Esophagus squamous epithelium (tissue), 5 donors: ENCODE data around the gene GAREM2. TPM values are rescaled to one million over a fixed set of nuclear protein-coding genes. Genes with fewer than 3 reads are reported as not detected.
"Not testable (repeated sequence)": the region's sequence is repeated elsewhere in the genome, so short reads cannot be mapped to it uniquely, and the experiment has no call there.

Experiments
- DNase-seq: peaks from one replicate; lab custom pipeline; 2025; lab: John Stamatoyannopoulos, UW
- H3K27ac ChIP-seq, 4 donors: fragments of 200-600 bp; sonication (generic); one replicate each; pipeline ENCODE4 v1.5.1; 2016 to 2019; ENCODE audit warnings: mild to moderate bottlenecking in 1 of 4
- H3K27me3 ChIP-seq, 4 donors: fragments of 200-600 bp; sonication (generic); 1 replicate in 3 of 4; 2 replicates in 1 of 4; pipeline versions ENCODE4 v1.5.1 to v1.6.0; 2017 to 2021; ENCODE audit warnings: antibody characterized with exemption in 1 of 4
- H3K36me3 ChIP-seq, 3 donors: fragments of 200-600 bp; sonication (generic); one replicate each; pipeline ENCODE4 v1.5.1; 2016 to 2019
- H3K4me1 ChIP-seq, 3 donors: fragments of 200-600 bp; sonication (generic); one replicate each; pipeline ENCODE4 v1.5.1; 2017 to 2019
- H3K4me3 ChIP-seq, 4 donors: fragments of 200-600 bp; sonication (generic); 1 replicate in 3 of 4; 2 replicates in 1 of 4; pipeline ENCODE4 v1.5.1; 2016 to 2019; ENCODE audit warnings: mild to moderate bottlenecking in 2 of 4, moderate library complexity in 1 of 4
- H3K9me3 ChIP-seq, 3 donors: fragments of 200-600 bp; sonication (generic); one replicate each; pipeline ENCODE4 v1.5.1; 2016 to 2019
- CTCF ChIP-seq, 6 experiments: fragments of 450-650 bp in 4 of 6; fragments of 200-600 bp in 2 of 6; sonication (generic) in 2 of 6; IDR thresholded peaks; one replicate each; pipeline ENCODE4 v1.5.1; 2016 to 2019; ENCODE audit warnings: antibody characterized with exemption in 6 of 6, mild to moderate bottlenecking in 4 of 6, moderate library complexity in 4 of 6
- POLR2A ChIP-seq, 4 donors: fragments of 450-650 bp; IDR thresholded peaks; one replicate each; pipeline ENCODE4 v1.6.1; 2017; ENCODE audit warnings: antibody characterized with exemption in 4 of 4, mild to moderate bottlenecking in 4 of 4, moderate library complexity in 3 of 4
- WGBS, 2 donors: methylation state at CpG; one replicate each; pipeline ENCODE4 v1.1.5; 2018; 5-methylcytosine and 5-hydroxymethylcytosine counted together
- intact Hi-C: fragments of 100-400 bp; cut with DNase I; formaldehyde crosslinking; loops from one replicate; pipeline ENCODE4 v1.15.0; 2022
- total RNA-seq, 4 donors: library from RNA; depleted of rRNA; stranded (reverse); fragments of >200 nt; gene quantifications; one replicate each; pipeline ENCODE4 v1.1.0, GENCODE V29; 2016
- donor health status: DM: yes; HTN: yes; CAD: no.

The GAREM2 gene
- total RNA-seq, 4 donors from 2014 or later: 0.19 to 1.5 (median 0.89) TPM

GRCh38 chr2:26164641-26165211 is 8.2 kb upstream of the GAREM2 start:
- H3K9me3 ChIP-seq: no peaks in the 10 kb centered on the region
- H3K4me3 ChIP-seq: no peak overlapping the region
- no peak for DNase-seq
- no peak for TF ChIP-seq CTCF (IDR thresholded peaks at IDR 0.05)
- no peak for TF ChIP-seq POLR2A (IDR thresholded peaks at IDR 0.05)
- no peaks in the 10 kb centered on the region for H3K36me3 ChIP-seq
- no peak overlapping the region for H3K27ac ChIP-seq
- no peaks in the 10 kb centered on the region for H3K27me3 ChIP-seq
- intact Hi-C loops: no loop called here
- H3K4me1 ChIP-seq: no peaks in the 10 kb centered on the region
- WGBS, 2 donors: 78 to 84% methylated on average over 6 to 8 of the region's 8 CpGs

GRCh38 chr2:26165403-26165802 is 7.5 kb upstream of the GAREM2 start:
- TF ChIP-seq CTCF (IDR thresholded peaks at IDR 0.05) (no peak), POLR2A (IDR thresholded peaks at IDR 0.05) (no peak)
- Histone ChIP-seq H3K36me3 (no peaks in the 10 kb centered on the region), H3K9me3 (no peaks in the 10 kb centered on the region), H3K27ac (no peak overlapping the region), H3K4me3 (no peak overlapping the region), H3K4me1 (no peaks in the 10 kb centered on the region), H3K27me3 (no peaks in the 10 kb centered on the region)
- WGBS, 2 donors: 85 to 86% methylated on average over 4 of the region's 4 CpGs
- intact Hi-C loops: no loop called here
- no peak for DNase-seq

GRCh38 chr2:26166541-26166940 is 6.3 kb upstream of the GAREM2 start:
- DNase-seq, H3K9me3 ChIP-seq, H3K36me3 ChIP-seq, H3K4me3 ChIP-seq, H3K4me1 ChIP-seq, H3K27me3 ChIP-seq, H3K27ac ChIP-seq, intact Hi-C loops: not testable (repeated sequence)
- WGBS, 2 donors: 78 to 98% methylated on average over 5 to 6 of the region's 6 CpGs

GRCh38 chr2:26168785-26169184 is 4.1 kb upstream of the GAREM2 start:
- Histone ChIP-seq H3K9me3 (no peaks in the 10 kb centered on the region), H3K27ac (no peak overlapping the region), H3K4me3 (no peak overlapping the region), H3K36me3 (no peaks in the 10 kb centered on the region), H3K4me1 (peaks cover 0 to 14% (median 7%) of the 10 kb centered on the region in 3 donors), H3K27me3 (peaks cover 2 to 19% (median 4%) of the 10 kb centered on the region in 4 donors)
- 91 to 93% methylated on average over 4 of the region's 4 CpGs for WGBS, 2 donors
- no peak for DNase-seq
- intact Hi-C loops: no loop called here
- TF ChIP-seq POLR2A (IDR thresholded peaks at IDR 0.05) (no peak), CTCF (IDR thresholded peaks at IDR 0.05) (no peak)

GRCh38 chr2:26169226-26169625 is 3.7 kb upstream of the GAREM2 start:
- peaks cover 6 to 24% (median 8%) of the 10 kb centered on the region in 4 donors for H3K27me3 ChIP-seq
- intact Hi-C loops: no loop called here
- no peak for TF ChIP-seq CTCF (IDR thresholded peaks at IDR 0.05)
- TF ChIP-seq POLR2A (IDR thresholded peaks at IDR 0.05): no peak
- no peak overlapping the region for H3K27ac ChIP-seq
- peaks cover 0 to 18% (median 10%) of the 10 kb centered on the region in 3 donors for H3K4me1 ChIP-seq
- WGBS, 2 donors: 88 to 89% methylated on average over 4 to 5 of the region's 5 CpGs
- no peaks in the 10 kb centered on the region for H3K36me3 ChIP-seq
- no peaks in the 10 kb centered on the region for H3K9me3 ChIP-seq
- no peak overlapping the region for H3K4me3 ChIP-seq
- DNase-seq: no peak
